ENCODE data around the gene BAIAP2L1. TPM values are rescaled to one million over a fixed set of nuclear protein-coding genes. Genes with fewer than 3 reads are reported as not detected.

Gene BAIAP2L1
- total and polyA plus RNA-seq, 5 donors: 0.71 to 2.1 (median 1.2) TPM

DNA sequence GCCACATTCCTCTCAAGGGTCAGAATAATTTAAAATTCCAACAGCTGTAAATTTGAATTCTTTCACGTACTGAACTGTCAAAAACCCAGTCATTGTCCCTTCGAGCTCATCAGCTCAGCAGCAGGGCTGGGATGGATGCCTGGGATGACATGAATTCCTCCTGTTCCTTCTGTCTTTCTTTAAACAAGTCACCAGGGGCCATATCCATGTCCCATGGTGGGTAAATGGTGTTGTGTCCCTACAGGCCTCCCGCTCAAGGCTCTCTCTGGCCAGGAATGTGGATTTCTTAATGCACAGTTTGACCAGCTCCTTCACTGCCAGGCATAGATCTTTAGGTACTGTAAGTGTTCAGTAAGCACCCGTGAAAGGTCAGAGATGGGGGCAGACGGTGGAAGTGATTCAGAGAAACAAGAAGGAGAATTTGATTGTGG, 135.0 kb downstream of the BAIAP2L1 start:
- ATAC-seq (no peak), DNase-seq (no peak)
- H3K27ac ChIP-seq (ENCODE audit: low read length): no peak overlapping the region
- H3K27me3 ChIP-seq (ENCODE audit: control insufficient read depth, insufficient read depth): no peaks in the 10 kb centered on the region
- intact Hi-C loops (cut with DNase I): no loop called here
- no peaks in the 10 kb centered on the region for H3K9me3 ChIP-seq (ENCODE audit: control insufficient read depth, low read length)
- H3K4me1 ChIP-seq (ENCODE audit: control insufficient read depth, insufficient read depth, low read length): no peaks in the 10 kb centered on the region
- no peak overlapping the region for H3K4me3 ChIP-seq (ENCODE audit: low read length)
- 84% methylated on average over 5 of the region's 5 CpGs for WGBS

DNA sequence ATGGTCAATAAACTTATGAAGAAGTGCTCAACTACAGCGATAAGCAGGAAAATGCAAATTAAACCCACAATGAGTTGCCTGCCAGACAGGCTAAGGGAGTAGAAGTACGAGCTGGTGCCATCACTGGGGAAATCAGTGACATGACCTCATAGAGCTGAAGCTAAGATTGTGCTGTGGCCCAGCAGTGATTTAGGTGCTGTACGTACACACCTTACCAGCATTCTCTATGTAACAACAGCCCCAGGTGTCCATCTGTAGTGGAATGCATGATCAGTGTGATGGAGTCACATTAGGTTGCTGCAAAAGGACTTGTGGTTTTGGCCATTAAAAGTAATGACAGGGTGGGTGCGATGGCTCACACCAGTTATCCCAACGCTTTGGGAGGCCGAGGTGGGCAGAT, 143.2 kb downstream of the BAIAP2L1 start:
- no peak overlapping the region for H3K4me3 ChIP-seq (ENCODE audit: low read length)
- ATAC-seq (no peak), DNase-seq (no peak)
- H3K27me3 ChIP-seq (ENCODE audit: control insufficient read depth, insufficient read depth): no peaks in the 10 kb centered on the region
- no peak overlapping the region for H3K27ac ChIP-seq (ENCODE audit: low read length)
- H3K9me3 ChIP-seq (ENCODE audit: control insufficient read depth, low read length): no peaks in the 10 kb centered on the region
- 93% methylated on average over 6 of the region's 6 CpGs for WGBS
- H3K4me1 ChIP-seq (ENCODE audit: control insufficient read depth, insufficient read depth, low read length): no peaks in the 10 kb centered on the region
- intact Hi-C loops (cut with DNase I): no loop called here

GRCh38 chr7:98256431-98256830, 144.5 kb downstream of the BAIAP2L1 start:
- WGBS: 96% methylated on average over 7 of the region's 7 CpGs
- Histone ChIP-seq H3K27me3 (ENCODE audit: control insufficient read depth, insufficient read depth) (no peaks in the 10 kb centered on the region), H3K9me3 (ENCODE audit: control insufficient read depth, low read length) (no peaks in the 10 kb centered on the region), H3K27ac (ENCODE audit: low read length) (no peak overlapping the region), H3K4me3 (ENCODE audit: low read length) (no peak overlapping the region), H3K4me1 (ENCODE audit: control insufficient read depth, insufficient read depth, low read length) (no peaks in the 10 kb centered on the region)
- no peak for DNase-seq
- ATAC-seq: no peak
- intact Hi-C loops (cut with DNase I): no loop called here

DNA sequence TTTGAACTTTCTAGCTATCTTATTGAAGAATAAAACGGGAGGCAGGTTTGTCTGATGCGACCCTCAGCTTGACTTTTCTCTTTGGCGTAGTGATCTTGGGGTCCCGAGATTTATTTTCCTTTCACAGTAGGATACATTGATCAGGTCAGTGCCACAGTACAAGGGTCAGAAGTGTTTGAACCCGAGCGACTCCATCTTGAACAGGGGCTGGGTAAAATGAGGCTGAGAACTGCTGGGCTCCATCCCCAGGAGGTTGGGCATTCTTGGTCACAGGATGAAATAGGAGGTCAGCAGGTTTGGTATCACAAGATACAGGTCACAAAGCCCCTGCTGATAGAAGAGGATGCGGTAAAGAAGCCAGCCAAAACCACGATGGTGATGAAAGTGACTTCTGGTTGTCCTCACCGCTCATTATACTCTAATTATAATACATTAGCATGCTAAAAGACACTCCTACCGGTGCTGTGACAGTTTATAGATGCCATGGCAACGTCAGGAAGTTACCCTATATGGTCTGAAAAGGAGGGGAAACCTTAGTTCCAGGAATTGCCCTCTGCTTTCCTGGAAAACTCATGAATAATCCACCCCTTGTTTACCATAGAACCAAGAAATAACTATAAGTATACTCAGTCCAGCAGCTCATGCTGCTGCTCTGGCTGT, 145.8 kb downstream of the BAIAP2L1 start:
- WGBS: 75% methylated on average over 11 of the region's 11 CpGs
- Histone ChIP-seq H3K9me3 (ENCODE audit: control insufficient read depth, low read length) (no peaks in the 10 kb centered on the region), H3K4me3 (ENCODE audit: low read length) (no peak overlapping the region), H3K27me3 (ENCODE audit: control insufficient read depth, insufficient read depth) (no peaks in the 10 kb centered on the region), H3K4me1 (ENCODE audit: control insufficient read depth, insufficient read depth, low read length) (no peaks in the 10 kb centered on the region), H3K27ac (ENCODE audit: low read length) (no peak overlapping the region)
- ATAC-seq (no peak), DNase-seq (no peak)
- intact Hi-C loops (cut with DNase I): no loop called here

- Histone ChIP-seq H3K4me1 (ENCODE audit: control insufficient read depth, insufficient read depth, low read length) (no peaks in the 10 kb centered on the region), H3K27ac (ENCODE audit: low read length) (no peak overlapping the region), H3K27me3 (ENCODE audit: control insufficient read depth, insufficient read depth) (no peaks in the 10 kb centered on the region), H3K4me3 (ENCODE audit: low read length) (no peak overlapping the region), H3K9me3 (ENCODE audit: control insufficient read depth, low read length) (no peaks in the 10 kb centered on the region)
- DNase-seq (peak in 1 of 3 donors; percentile 10), ATAC-seq (no peak)
- WGBS: 86% methylated on average over 4 of the region's 4 CpGs
- intact Hi-C loops (cut with DNase I): no loop called here
These were observed 146.4 kb downstream of the BAIAP2L1 start for GRCh38 chr7:98254516-98254915.

DNA sequence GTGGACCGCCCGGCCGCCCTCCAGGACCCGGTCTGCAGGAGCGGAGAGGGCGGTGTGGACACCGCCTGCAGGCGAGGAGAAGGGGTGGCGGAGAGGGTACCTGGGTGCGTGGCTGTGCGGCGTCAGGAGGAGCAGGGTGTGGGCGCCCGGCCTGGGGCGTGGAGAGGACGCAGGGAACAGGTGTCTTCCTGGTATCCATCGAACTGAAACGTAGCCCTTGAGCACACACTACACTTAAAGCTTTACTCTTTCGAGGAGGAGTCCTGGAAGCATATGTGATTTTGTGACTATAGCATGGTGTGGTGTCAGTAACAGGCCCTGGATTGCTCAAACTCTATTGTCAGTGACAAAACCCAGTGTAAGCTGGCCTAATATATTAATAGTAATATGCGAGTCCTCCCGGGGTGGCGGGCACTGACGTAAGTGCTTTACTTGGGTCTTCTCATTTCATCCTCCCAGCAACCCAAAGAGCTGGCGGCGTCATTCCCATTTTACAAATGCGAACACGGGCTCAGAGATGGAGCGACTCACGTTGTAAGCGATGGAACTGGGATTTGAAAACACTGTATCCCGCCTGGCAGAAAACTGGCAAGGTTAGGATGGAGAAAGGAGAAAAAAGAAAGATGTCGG, 148.3 kb downstream of the BAIAP2L1 start:
- 24% methylated on average over 32 of the region's 32 CpGs for WGBS
- Histone ChIP-seq H3K4me3 (ENCODE audit: low read length) (peak overlapping the region; percentile 41), H3K27me3 (ENCODE audit: control insufficient read depth, insufficient read depth) (no peaks in the 10 kb centered on the region), H3K27ac (ENCODE audit: low read length) (peak overlapping the region; percentile 10), H3K4me1 (ENCODE audit: control insufficient read depth, insufficient read depth, low read length) (no peaks in the 10 kb centered on the region), H3K9me3 (ENCODE audit: control insufficient read depth, low read length) (no peaks in the 10 kb centered on the region)
- ATAC-seq: no peak
- peak in 1 of 3 donors; percentile 42 for DNase-seq
- intact Hi-C loops (cut with DNase I): no loop called here

- peak within 1 kb of the TSS; percentile 57 for H3K4me3 ChIP-seq (ENCODE audit: low read length)
- under 1% methylated on average over 69 of the region's 69 CpGs for WGBS
- no peaks in the 10 kb centered on the region for H3K27me3 ChIP-seq (ENCODE audit: control insufficient read depth, insufficient read depth)
- no peaks in the 10 kb centered on the region for H3K9me3 ChIP-seq (ENCODE audit: control insufficient read depth, low read length)
- intact Hi-C loops (cut with DNase I): no loop called here
- peak within 1 kb of the TSS; percentile 36 for H3K27ac ChIP-seq (ENCODE audit: low read length)
- ATAC-seq: peak; percentile 99
- peak; percentile 96 to 98 (median 98) for DNase-seq
- H3K4me1 ChIP-seq (ENCODE audit: control insufficient read depth, insufficient read depth, low read length): no peaks in the 10 kb centered on the region
These were observed 149.1 kb downstream of the BAIAP2L1 start, which contains the start of gene TECPR1 for GRCh38 chr7:98251601-98252424. TECPR1 (minus strand) TSS chr7:98252232; CDS start chr7:98246146, 6,086 bp downstream.

GRCh38 chr7:98251231-98251600, 149.7 kb downstream of the BAIAP2L1 start:
- Histone ChIP-seq H3K27ac (ENCODE audit: low read length) (peak overlapping the region; percentile 36), H3K4me3 (ENCODE audit: low read length) (peak overlapping the region; percentile 57), H3K9me3 (ENCODE audit: control insufficient read depth, low read length) (no peaks in the 10 kb centered on the region), H3K27me3 (ENCODE audit: control insufficient read depth, insufficient read depth) (no peaks in the 10 kb centered on the region), H3K4me1 (ENCODE audit: control insufficient read depth, insufficient read depth, low read length) (no peaks in the 10 kb centered on the region)
- intact Hi-C loops (cut with DNase I): no loop called here
- DNase-seq (no peak), ATAC-seq (peak in 1 of 2 donors; percentile 20)
- 23% methylated on average over 9 of the region's 9 CpGs for WGBS

- Histone ChIP-seq H3K27me3 (ENCODE audit: control insufficient read depth, insufficient read depth) (no peaks in the 10 kb centered on the region), H3K27ac (ENCODE audit: low read length) (peak overlapping the region; percentile 25), H3K4me1 (ENCODE audit: control insufficient read depth, insufficient read depth, low read length) (no peaks in the 10 kb centered on the region), H3K9me3 (ENCODE audit: control insufficient read depth, low read length) (no peaks in the 10 kb centered on the region), H3K4me3 (ENCODE audit: low read length) (no peak overlapping the region)
- intact Hi-C loops (cut with DNase I): no loop called here
- DNase-seq: peak in 1 of 3 donors; percentile 27
- ATAC-seq: no peak
- 46% methylated on average over 3 of the region's 3 CpGs for WGBS
These were observed 150.1 kb downstream of the BAIAP2L1 start for GRCh38 chr7:98250789-98251188.

DNA sequence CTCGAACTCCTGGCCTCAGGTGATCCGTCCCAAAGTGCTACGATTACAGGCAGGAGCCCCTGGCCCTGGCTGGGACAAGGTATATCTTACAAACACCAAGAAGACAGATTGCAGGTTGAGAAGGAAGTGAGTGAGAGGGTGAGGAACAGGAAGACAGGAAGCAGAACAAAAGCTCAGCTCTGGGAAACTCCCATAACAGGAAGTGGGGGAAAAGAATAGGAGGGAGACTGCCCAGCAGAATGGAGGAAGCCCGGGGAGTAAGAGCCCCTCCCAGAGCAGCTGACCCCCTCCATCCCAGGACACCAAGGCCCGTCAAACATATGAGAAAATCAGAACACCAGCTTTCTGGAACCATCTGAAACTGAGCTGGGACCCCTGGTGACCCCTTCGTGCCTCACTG, 151.8 kb downstream of the BAIAP2L1 start:
- H3K9me3 ChIP-seq (ENCODE audit: control insufficient read depth, low read length): no peaks in the 10 kb centered on the region
- no peak overlapping the region for H3K4me3 ChIP-seq (ENCODE audit: low read length)
- DNase-seq (peak; percentile 46 to 53 (median 48)), ATAC-seq (peak; percentile 19 to 54)
- H3K27ac ChIP-seq (ENCODE audit: low read length): peak overlapping the region; percentile 73
- intact Hi-C loops (cut with DNase I): no loop called here
- 67% methylated on average over 6 of the region's 6 CpGs for WGBS
- no peaks in the 10 kb centered on the region for H3K27me3 ChIP-seq (ENCODE audit: control insufficient read depth, insufficient read depth)
- no peaks in the 10 kb centered on the region for H3K4me1 ChIP-seq (ENCODE audit: control insufficient read depth, insufficient read depth, low read length)

- Histone ChIP-seq H3K9me3 (ENCODE audit: control insufficient read depth, low read length) (no peaks in the 10 kb centered on the region), H3K27me3 (ENCODE audit: control insufficient read depth, insufficient read depth) (no peaks in the 10 kb centered on the region), H3K4me1 (ENCODE audit: control insufficient read depth, insufficient read depth, low read length) (no peaks in the 10 kb centered on the region), H3K27ac (ENCODE audit: low read length) (no peak overlapping the region), H3K4me3 (ENCODE audit: low read length) (no peak overlapping the region)
- intact Hi-C loops (cut with DNase I): no loop called here
- no peak for ATAC-seq
- WGBS: 91% methylated on average over 12 of the region's 12 CpGs
- DNase-seq: peak in 2 of 3 donors; percentile 9 to 38
These were observed 152.7 kb downstream of the BAIAP2L1 start for GRCh38 chr7:98248156-98248555.

Data from right cardiac atrium (tissue), 5 donors.